CD14-positive monocyte (primary cell): Measurements from ENCODE around the gene FGF19. TPM values are rescaled to one million over a fixed set of nuclear protein-coding genes. Genes with fewer than 3 reads are reported as not detected.

Experiments
- DNase-seq, 3 donors: peaks; one replicate each; pipeline ENCODE4 v3.0.0-alpha.2; 2011 to 2022
- H2AFZ ChIP-seq: 2 replicates; pipeline ENCODE4 v1.6.0; 2012; ENCODE audit warnings: mild to moderate bottlenecking, low read depth, low read length, inconsistent platforms; ENCODE audit not compliant: insufficient read depth, poor library complexity, severe bottlenecking
- H3K27ac ChIP-seq, 2 donors: 1 replicate in 1 of 2; 2 replicates in 1 of 2; pipeline ENCODE4 v1.5.1; 2012 to 2013; ENCODE audit warnings: low read length in 2 of 2, control low read depth in 1 of 2, inconsistent platforms in 1 of 2, low read depth in 1 of 2, mild to moderate bottlenecking in 1 of 2
- H3K27me3 ChIP-seq, 2 donors: one replicate each; pipeline versions ENCODE4 v1.6.0 to v1.6.1; 2011 to 2013; ENCODE audit warnings: low read length in 2 of 2; ENCODE audit not compliant: control insufficient read depth in 2 of 2, insufficient read depth in 2 of 2
- H3K36me3 ChIP-seq, 2 donors: replicated peaks in 1 of 2; 1 replicate in 1 of 2; 2 replicates in 1 of 2; pipeline versions ENCODE4 v1.5.1 to v1.6.1; 2012 to 2013; ENCODE audit warnings: low read length in 2 of 2, control low read depth in 1 of 2, inconsistent platforms in 1 of 2, mild to moderate bottlenecking in 1 of 2; ENCODE audit not compliant: insufficient read depth in 2 of 2, control insufficient read depth in 1 of 2
- H3K4me1 ChIP-seq, 2 donors: 1 replicate in 1 of 2; 2 replicates in 1 of 2; pipeline versions ENCODE4 v1.5.1 to v1.6.1; 2012 to 2013; ENCODE audit warnings: low read length in 2 of 2, control low read depth in 1 of 2, inconsistent platforms in 1 of 2, mild to moderate bottlenecking in 1 of 2, moderate library complexity in 1 of 2; ENCODE audit not compliant: insufficient read depth in 2 of 2, control insufficient read depth in 1 of 2
- H3K4me2 ChIP-seq: replicated peaks from 2 replicates; pipeline ENCODE3; 2012; ENCODE audit warnings: low read length, moderate library complexity, mild to moderate bottlenecking; ENCODE audit not compliant: poor library complexity, severe bottlenecking; ENCODE audit errors: extremely low read depth
- H3K4me3 ChIP-seq, 3 experiments: fragments of 200-600 bp in 1 of 3; sonication (generic) in 1 of 3; replicated peaks in 1 of 3; 1 replicate in 2 of 3; 2 replicates in 1 of 3; pipeline ENCODE4 v1.5.1; 2011 to 2013; ENCODE audit warnings: low read length in 3 of 3, mild to moderate bottlenecking in 3 of 3, control low read depth in 2 of 3, low read depth in 2 of 3, inconsistent platforms in 1 of 3, moderate library complexity in 1 of 3
- H3K79me2 ChIP-seq: 2 replicates; pipeline ENCODE4 v1.6.0; 2012; ENCODE audit warnings: mild to moderate bottlenecking, control low read depth, inconsistent platforms, low read length, moderate library complexity; ENCODE audit not compliant: insufficient read depth
- H3K9ac ChIP-seq: 2 replicates; pipeline ENCODE4 v1.6.0; 2017; ENCODE audit warnings: low read length, mild to moderate bottlenecking; ENCODE audit not compliant: insufficient read depth, poor library complexity, severe bottlenecking
- H3K9me3 ChIP-seq, 2 donors: replicated peaks in 1 of 2; 1 replicate in 1 of 2; 2 replicates in 1 of 2; pipeline versions ENCODE4 v1.5.1 to v1.6.1; 2012 to 2013; ENCODE audit warnings: low read length in 2 of 2, control low read depth in 1 of 2; ENCODE audit not compliant: control insufficient read depth in 1 of 2, insufficient read depth in 1 of 2
- H4K20me1 ChIP-seq: 2 replicates; pipeline ENCODE4 v1.6.0; 2012; ENCODE audit warnings: mild to moderate bottlenecking, low read length, control low read depth, moderate library complexity; ENCODE audit not compliant: insufficient read depth
- H3K27ac Mint-ChIP-seq, 7 donors: one replicate each; pipeline ENCODE4 v1.8.0; 2020; ENCODE audit warnings: mild to moderate bottlenecking in 7 of 7, mixed read lengths in 7 of 7, moderate library complexity in 6 of 7, inconsistent platforms in 2 of 7
- H3K27me3 Mint-ChIP-seq, 3 donors: one replicate each; pipeline ENCODE4 v1.8.0; 2021 to 2022; ENCODE audit warnings: low read depth in 3 of 3, mild to moderate bottlenecking in 3 of 3, mixed read lengths in 3 of 3, moderate library complexity in 3 of 3, inconsistent platforms in 1 of 3
- H3K36me3 Mint-ChIP-seq, 2 donors: one replicate each; pipeline ENCODE4 v1.8.0; 2020; ENCODE audit warnings: mixed read lengths in 2 of 2, inconsistent platforms in 1 of 2, mild to moderate bottlenecking in 1 of 2
- H3K4me1 Mint-ChIP-seq: one replicate; pipeline ENCODE4 v1.8.0; 2020; ENCODE audit warnings: mild to moderate bottlenecking, mixed read lengths
- H3K4me3 Mint-ChIP-seq, 2 donors: one replicate each; pipeline ENCODE4 v1.8.0; 2020; ENCODE audit warnings: mild to moderate bottlenecking in 2 of 2, mixed read lengths in 2 of 2, moderate library complexity in 1 of 2
- H3K9me3 Mint-ChIP-seq, 7 donors: one replicate each; pipeline ENCODE4 v1.8.0; 2020 to 2022; ENCODE audit warnings: mixed read lengths in 7 of 7, mild to moderate bottlenecking in 6 of 7, moderate library complexity in 6 of 7, inconsistent platforms in 2 of 7
- CTCF ChIP-seq: fragments of 200-600 bp; IDR thresholded peaks from one replicate; pipeline ENCODE4 v1.8.0; 2022; ENCODE audit warnings: antibody characterized with exemption, mild to moderate bottlenecking
- WGBS: methylation state at CpG from one replicate; pipeline ENCODE4 v1.1.5; 2013; ENCODE audit warnings: missing lambda C conversion rate; ENCODE audit not compliant: insufficient coverage; 5-methylcytosine and 5-hydroxymethylcytosine counted together
- intact Hi-C, 2 donors: fragments of 100-400 bp; cut with micrococcal nuclease; formaldehyde crosslinking; loops; one replicate each; pipeline versions ENCODE4 v1.15.0 to v1.15.1; 2023
- polyA plus RNA-seq, 3 donors: library from polyadenylated mRNA; depleted of rRNA in 1 of 3; unstranded in 2 of 3; stranded (reverse) in 1 of 3; fragments of 300-500 nt in 2 of 3; fragments of >200 nt in 1 of 3; fragmentation: Illumina TruSeq in 2 of 3; gene quantifications; 1 replicate in 2 of 3; 2 replicates in 1 of 3; pipeline ENCODE4 v1.2.3, GENCODE V29; 2012 to 2021

FGF19 gene
- polyA plus RNA-seq, 3 donors: not detected

GRCh38 chr11:69716891-69717747, 13.3 kb upstream of the FGF19 start:
- no peak overlapping the region for H3K4me2 ChIP-seq
- no peak overlapping the region for H3K9ac ChIP-seq
- Mint-ChIP-seq H3K4me1 (peaks cover 7% of the 10 kb centered on the region), H3K27me3 (peaks cover 39 to 57% (median 49%) of the 10 kb centered on the region in 3 donors), H3K27ac (no peak overlapping the region), H3K9me3 (peaks cover 0 to 2% (median 0%) of the 10 kb centered on the region in 7 donors), H3K36me3 (no peaks in the 10 kb centered on the region), H3K4me3 (peak overlapping the region in 1 of 2 donors; percentile 24)
- no peak for DNase-seq
- intact Hi-C loops: no loop called here
- TF ChIP-seq CTCF: no peak
- no peak overlapping the region for H2AFZ ChIP-seq
- H3K36me3 ChIP-seq: no peaks in the 10 kb centered on the region
- no peaks in the 10 kb centered on the region for H3K9me3 ChIP-seq
- H3K27ac ChIP-seq: no peak overlapping the region
- H3K79me2 ChIP-seq: no peaks in the 10 kb centered on the region
- no peak overlapping the region for H3K4me3 ChIP-seq
- H3K27me3 ChIP-seq: peaks cover 0 to 44% of the 10 kb centered on the region in 2 donors
- peaks cover 8 to 9% of the 10 kb centered on the region in 2 donors for H3K4me1 ChIP-seq
- no peaks in the 10 kb centered on the region for H4K20me1 ChIP-seq
- WGBS: 73% methylated on average over 3 of the region's 6 CpGs

GRCh38 chr11:69716099-69716498, 12.3 kb upstream of the FGF19 start:
- TF ChIP-seq CTCF: no peak
- H3K4me1 Mint-ChIP-seq: peaks cover 12% of the 10 kb centered on the region
- no peak overlapping the region for H3K27ac Mint-ChIP-seq
- 93% methylated on average over 11 of the region's 11 CpGs for WGBS
- H3K9ac ChIP-seq: no peak overlapping the region
- H3K4me3 Mint-ChIP-seq: no peak overlapping the region
- no peaks in the 10 kb centered on the region for H3K36me3 Mint-ChIP-seq
- no peak overlapping the region for H2AFZ ChIP-seq
- H4K20me1 ChIP-seq: no peaks in the 10 kb centered on the region
- intact Hi-C loops: no loop called here
- peaks cover 0 to 35% of the 10 kb centered on the region in 2 donors for H3K27me3 ChIP-seq
- H3K4me3 ChIP-seq: no peak overlapping the region
- H3K27ac ChIP-seq: no peak overlapping the region
- peaks cover 0 to 2% (median 0%) of the 10 kb centered on the region in 7 donors for H3K9me3 Mint-ChIP-seq
- peaks cover 31 to 49% (median 46%) of the 10 kb centered on the region in 3 donors for H3K27me3 Mint-ChIP-seq
- no peak overlapping the region for H3K4me2 ChIP-seq
- no peaks in the 10 kb centered on the region for H3K79me2 ChIP-seq
- no peaks in the 10 kb centered on the region for H3K36me3 ChIP-seq
- H3K9me3 ChIP-seq: no peaks in the 10 kb centered on the region
- DNase-seq: no peak
- H3K4me1 ChIP-seq: peaks cover 9 to 11% of the 10 kb centered on the region in 2 donors
